NCI-H460 (cell line): ENCODE data around the gene FAM114A1. TPM values are rescaled to one million over a fixed set of nuclear protein-coding genes. Genes with fewer than 3 reads are reported as not detected.
"Not testable (repeated sequence)": the region's sequence is repeated elsewhere in the genome, so short reads cannot be mapped to it uniquely, and the experiment has no call there.

ENCODE experiments used
- DNase-seq: peaks from one replicate; pipeline ENCODE4 v3.0.0-alpha.2; 2016; ENCODE audit warnings: low read depth; ENCODE audit errors: extremely low read depth
- total RNA-seq: library from RNA; depleted of rRNA; stranded (reverse); fragments of >200 nt; shearing (Covaris generic); gene quantifications from 2 replicates; pipeline ENCODE4 v1.2.3, GENCODE V29; 2014

FAM114A1 gene
- total RNA-seq, 1 experiment from 2014 or later: 46.8 TPM

GRCh38 chr4:38959248-38959647 is 91.6 kb downstream of the FAM114A1 start:
- DNase-seq: not testable (repeated sequence)

- DNase-seq: no peak
Observed at GRCh38 chr4:38964942-38965775, 97.6 kb downstream of the FAM114A1 start.

GRCh38 chr4:38965866-38966265 is 98.3 kb downstream of the FAM114A1 start:
- DNase-seq: no peak

- DNase-seq: peak; percentile 82
Observed at GRCh38 chr4:38967260-38968095, 99.9 kb downstream of the FAM114A1 start.

GRCh38 chr4:38968668-38969067 is 101.1 kb downstream of the FAM114A1 start:
- DNase-seq: no peak

- no peak for DNase-seq
Observed at GRCh38 chr4:38976308-38976707, 108.7 kb downstream of the FAM114A1 start.

- no peak for DNase-seq
Observed at GRCh38 chr4:38979081-38979480, 111.5 kb downstream of the FAM114A1 start.

GRCh38 chr4:38979511-38980230 is 112.1 kb downstream of the FAM114A1 start:
- no peak for DNase-seq

- no peak for DNase-seq
Observed at GRCh38 chr4:38980903-38981676, 113.5 kb downstream of the FAM114A1 start.

GRCh38 chr4:38982361-38983095 is 114.9 kb downstream of the FAM114A1 start:
- DNase-seq: no peak

- DNase-seq: no peak
Observed at GRCh38 chr4:38983291-38983690, 115.7 kb downstream of the FAM114A1 start.

- no peak for DNase-seq
Observed at GRCh38 chr4:38983787-38984598, 116.4 kb downstream of the FAM114A1 start.

- DNase-seq: no peak
Observed at GRCh38 chr4:38985410-38986100, 117.9 kb downstream of the FAM114A1 start.

GRCh38 chr4:38987491-38987890 is 119.9 kb downstream of the FAM114A1 start:
- DNase-seq: no peak

- not testable (repeated sequence) for DNase-seq
Observed at GRCh38 chr4:38988353-38988752, 120.7 kb downstream of the FAM114A1 start.

- DNase-seq: no peak
Observed at GRCh38 chr4:38989487-38989886, 121.9 kb downstream of the FAM114A1 start.

- no peak for DNase-seq
Observed at GRCh38 chr4:38990241-38990640, 122.6 kb downstream of the FAM114A1 start.

GRCh38 chr4:38993683-38994082 is 126.1 kb downstream of the FAM114A1 start:
- peak; percentile 18 for DNase-seq
